KOPT-K1 (cell line): Measurements from ENCODE around the gene MRM1.

Experiments
- H3K27ac ChIP-seq: fragments of 200-600 bp; sonication (generic); 2 replicates; pipeline ENCODE4 v1.5.1; 2016; ENCODE audit warnings: antibody characterized with exemption, mild to moderate bottlenecking, low read depth, low read length; ENCODE audit not compliant: poor library complexity, severe bottlenecking
- H3K36me3 ChIP-seq: fragments of 200-600 bp; sonication (generic); 2 replicates; pipeline ENCODE4 v1.5.1; 2017; ENCODE audit warnings: antibody characterized with exemption, mild to moderate bottlenecking, low read length, moderate library complexity; ENCODE audit not compliant: insufficient read depth
- H3K9me3 ChIP-seq: fragments of 200-600 bp; sonication (generic); 2 replicates; pipeline ENCODE4 v1.5.1; 2017; ENCODE audit warnings: antibody characterized with exemption, low read length, mild to moderate bottlenecking; ENCODE audit not compliant: insufficient read depth, poor library complexity, severe bottlenecking

MRM1 gene

GRCh38 chr17:36640836-36641235 is 39.5 kb downstream of the MRM1 start:
- Histone ChIP-seq H3K27ac (no peak overlapping the region), H3K9me3 (no peaks in the 10 kb centered on the region), H3K36me3 (no peaks in the 10 kb centered on the region)

DNA sequence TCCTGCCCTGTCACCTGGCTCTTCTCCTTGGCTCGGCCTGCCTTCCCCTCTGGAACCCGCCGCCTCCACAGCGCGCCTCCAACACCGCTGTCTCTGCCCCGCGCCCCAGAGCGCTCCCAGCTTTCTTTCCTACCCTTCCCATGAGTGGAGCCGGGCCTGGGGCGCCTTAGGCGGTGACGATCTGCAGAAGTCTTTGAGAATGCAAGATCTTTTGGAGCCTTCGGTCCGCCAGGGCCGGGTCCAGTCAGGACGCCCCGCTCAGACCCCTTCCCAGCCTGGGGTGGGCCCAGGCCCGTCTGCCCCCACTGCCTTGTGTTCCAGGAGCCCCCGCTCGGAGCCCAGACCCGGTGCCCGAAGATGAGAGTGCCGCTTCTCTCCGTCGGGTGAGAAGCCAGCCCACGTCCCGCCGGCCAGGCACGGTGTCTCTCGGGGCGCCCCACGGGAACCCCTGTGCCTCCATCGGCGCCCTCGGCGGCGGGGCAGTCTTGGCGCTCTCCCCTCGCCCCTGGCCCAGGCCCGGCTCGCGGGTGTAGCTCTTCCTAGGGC is 40.0 kb downstream of the MRM1 start:
- no peak overlapping the region for H3K27ac ChIP-seq
- H3K9me3 ChIP-seq: no peaks in the 10 kb centered on the region
- no peaks in the 10 kb centered on the region for H3K36me3 ChIP-seq

- H3K9me3 ChIP-seq: no peaks in the 10 kb centered on the region
- H3K27ac ChIP-seq: no peak overlapping the region
- H3K36me3 ChIP-seq: no peaks in the 10 kb centered on the region
These were observed 40.8 kb downstream of the MRM1 start for GRCh38 chr17:36641877-36642845.

DNA sequence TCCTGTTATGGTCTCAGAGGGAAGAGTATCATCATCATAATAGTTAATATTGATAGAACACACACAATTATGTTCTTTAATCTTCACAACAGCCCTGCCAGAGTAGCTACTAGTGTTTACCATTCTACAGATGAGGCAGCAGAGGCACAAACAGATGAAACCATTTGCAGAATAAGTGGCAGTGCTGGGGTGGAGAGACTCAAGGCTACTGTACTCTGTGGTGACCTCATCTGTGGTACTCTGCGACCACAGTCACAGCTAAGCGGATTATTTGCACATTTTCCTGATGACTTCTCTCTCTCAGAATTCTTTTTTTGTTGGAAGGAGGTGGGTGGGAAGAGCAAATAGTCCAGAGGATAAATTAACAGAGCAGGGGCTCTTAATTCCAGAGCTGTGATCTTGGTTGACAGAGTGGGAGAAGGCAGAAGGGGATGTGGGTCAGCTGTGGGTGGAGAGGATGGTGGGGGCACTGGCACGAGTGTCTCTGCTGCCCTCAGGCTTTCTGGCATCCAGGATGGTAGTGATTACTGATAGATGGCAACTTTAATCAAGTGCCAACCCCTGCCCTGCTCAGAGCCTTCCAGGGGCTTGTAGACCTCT is 41.8 kb downstream of the MRM1 start:
- Histone ChIP-seq H3K9me3 (no peaks in the 10 kb centered on the region), H3K36me3 (no peaks in the 10 kb centered on the region), H3K27ac (no peak overlapping the region)

GRCh38 chr17:36645422-36645821 is 44.0 kb downstream of the MRM1 start:
- no peak overlapping the region for H3K27ac ChIP-seq
- no peaks in the 10 kb centered on the region for H3K36me3 ChIP-seq
- H3K9me3 ChIP-seq: no peaks in the 10 kb centered on the region

GRCh38 chr17:36647636-36648035 is 46.3 kb downstream of the MRM1 start:
- Histone ChIP-seq H3K9me3 (no peaks in the 10 kb centered on the region), H3K36me3 (no peaks in the 10 kb centered on the region), H3K27ac (no peak overlapping the region)

DNA sequence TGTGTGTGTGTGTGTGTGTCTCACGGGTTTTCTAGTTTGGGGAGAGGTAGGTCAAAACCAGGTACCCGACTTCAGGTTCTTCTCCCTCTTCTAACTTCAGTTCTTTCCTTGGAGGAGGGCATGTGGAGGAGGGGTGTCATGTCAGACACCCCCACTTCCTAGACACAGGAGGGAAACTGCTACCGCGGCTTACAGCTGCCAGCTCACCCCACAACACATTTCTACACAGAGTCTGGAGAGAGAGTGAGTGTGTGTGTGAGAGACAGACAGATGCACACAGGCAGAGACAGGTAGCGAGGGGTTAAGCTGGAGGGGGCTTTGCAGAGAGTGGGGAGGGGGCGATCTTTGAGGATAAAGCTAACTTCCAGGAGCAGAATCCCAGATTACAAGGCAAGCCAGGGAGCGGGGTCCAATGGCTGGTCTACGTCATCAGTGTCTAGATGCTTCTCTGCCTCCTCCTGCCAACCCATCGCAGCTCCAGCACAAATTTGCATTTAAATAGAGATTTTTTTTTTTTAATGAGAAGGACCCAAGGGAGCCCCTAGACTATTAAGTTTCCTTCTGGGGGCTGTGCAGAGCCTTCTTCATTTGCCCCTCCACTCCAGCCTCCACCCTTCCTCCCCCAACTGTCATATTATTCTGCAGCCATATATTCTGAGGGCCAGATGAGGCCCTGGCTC is 48.9 kb downstream of the MRM1 start:
- Histone ChIP-seq H3K36me3 (no peaks in the 10 kb centered on the region), H3K9me3 (no peaks in the 10 kb centered on the region), H3K27ac (no peak overlapping the region)

- no peaks in the 10 kb centered on the region for H3K9me3 ChIP-seq
- no peaks in the 10 kb centered on the region for H3K36me3 ChIP-seq
- H3K27ac ChIP-seq: no peak overlapping the region
These were observed 52.0 kb downstream of the MRM1 start for GRCh38 chr17:36653374-36653773.

- Histone ChIP-seq H3K9me3 (no peaks in the 10 kb centered on the region), H3K36me3 (no peaks in the 10 kb centered on the region), H3K27ac (no peak overlapping the region)
These were observed 52.5 kb downstream of the MRM1 start for GRCh38 chr17:36653856-36654255.

- Histone ChIP-seq H3K9me3 (no peaks in the 10 kb centered on the region), H3K36me3 (no peaks in the 10 kb centered on the region), H3K27ac (no peak overlapping the region)
These were observed 54.3 kb downstream of the MRM1 start for GRCh38 chr17:36655726-36656125.

DNA sequence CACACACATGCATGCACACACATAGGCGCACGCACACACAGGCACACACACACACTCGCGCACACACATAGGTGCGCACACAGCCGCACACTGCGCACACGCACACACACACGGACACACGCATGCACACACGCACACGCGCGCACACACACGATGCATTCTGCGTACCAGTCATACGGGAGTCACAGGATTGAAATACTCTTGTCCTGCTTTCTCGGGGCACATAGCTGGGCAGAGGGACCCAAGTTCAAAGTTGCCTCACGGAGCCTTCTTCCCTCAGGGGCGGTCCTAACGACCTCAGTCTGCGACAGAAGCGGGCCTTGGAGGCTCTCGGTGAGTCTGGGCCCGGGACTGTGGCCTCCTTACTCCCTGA is 56.0 kb downstream of the MRM1 start:
- no peaks in the 10 kb centered on the region for H3K36me3 ChIP-seq
- no peak overlapping the region for H3K27ac ChIP-seq
- H3K9me3 ChIP-seq: no peaks in the 10 kb centered on the region

- Histone ChIP-seq H3K36me3 (no peaks in the 10 kb centered on the region), H3K27ac (no peak overlapping the region), H3K9me3 (no peaks in the 10 kb centered on the region)
These were observed 56.5 kb downstream of the MRM1 start for GRCh38 chr17:36657763-36658490.
